ENCODE measurements around the gene TPSD1.
"Not testable (repeated sequence)": the region's sequence is repeated elsewhere in the genome, so short reads cannot be mapped to it uniquely, and the experiment has no call there.

TPSD1 gene

GRCh38 chr16:1271380-1271723 is 15.5 kb downstream of the TPSD1 start:
- H3K4me3 ChIP-seq (ENCODE audit: insufficient read length, low read depth) = no peak overlapping the region
- no peaks in the 10 kb centered on the region for H3K4me1 ChIP-seq (ENCODE audit: insufficient read depth, insufficient read length)
- H3K9ac ChIP-seq (ENCODE audit: insufficient read length, low read depth) = no peak overlapping the region
- no peaks in the 10 kb centered on the region for H3K36me3 ChIP-seq (ENCODE audit: insufficient read depth, insufficient read length, low read length)
- H3K27me3 ChIP-seq (ENCODE audit: insufficient read depth, insufficient read length) = peaks cover 21% of the 10 kb centered on the region
- TF ChIP-seq YY1 (IDR thresholded peaks at IDR 0.05; ENCODE audit: insufficient read depth, insufficient read length) (no peak), ZNF274 (IDR thresholded peaks at IDR 0.05; ENCODE audit: low read depth, low read length) (no peak), SUZ12 (IDR thresholded peaks at IDR 0.05; ENCODE audit: extremely low read depth, insufficient read depth, insufficient read length) (no peak)
- no peaks in the 10 kb centered on the region; the same call in 1 of the 2 replicates for H3K9me3 ChIP-seq (ENCODE audit: insufficient read depth, low read length)
- DNase-seq (ENCODE audit: low read depth, low spot score) = no peak

DNA sequence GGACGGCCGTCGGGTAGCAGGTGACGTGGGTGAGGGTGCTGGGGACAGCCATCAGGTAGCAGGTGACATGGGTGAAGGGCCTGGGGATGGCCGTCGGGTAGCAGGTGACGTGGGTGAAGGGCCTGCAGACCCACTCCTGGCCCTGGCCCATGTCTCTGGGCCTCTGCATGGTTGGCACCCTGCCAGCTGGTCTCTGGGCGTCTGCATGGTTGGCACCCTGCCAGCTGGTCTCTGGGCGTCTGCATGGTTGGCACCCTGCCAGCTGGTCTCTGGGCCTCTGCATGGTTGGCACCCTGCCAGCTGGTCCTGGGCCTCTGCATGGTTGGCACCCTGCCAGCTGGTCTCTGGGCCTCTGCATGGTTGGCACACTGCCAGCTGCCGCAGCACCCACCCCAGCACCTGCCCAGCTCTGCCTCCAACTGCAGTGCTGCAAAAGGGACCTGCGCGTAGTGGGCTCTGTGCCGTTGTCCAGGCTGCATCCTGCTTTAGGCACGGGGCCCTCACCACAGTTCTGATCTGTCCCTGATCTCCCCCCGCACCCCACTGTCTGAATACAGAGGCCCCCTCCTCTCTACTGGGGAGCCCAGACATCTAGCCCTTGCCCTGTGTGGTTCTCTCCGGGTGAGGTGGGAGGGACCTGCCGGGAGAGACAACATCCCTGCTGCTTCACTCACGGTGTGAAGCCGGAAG is 16.0 kb downstream of the TPSD1 start:
- not testable (repeated sequence) for H3K9ac ChIP-seq (ENCODE audit: insufficient read length, low read depth); H3K4me3 ChIP-seq (ENCODE audit: insufficient read length, low read depth); H3K9me3 ChIP-seq (ENCODE audit: insufficient read depth, low read length); H3K4me1 ChIP-seq (ENCODE audit: insufficient read depth, insufficient read length); H3K36me3 ChIP-seq (ENCODE audit: insufficient read depth, insufficient read length, low read length); DNase-seq (ENCODE audit: low read depth, low spot score)
- peaks cover 17% of the 10 kb centered on the region for H3K27me3 ChIP-seq (ENCODE audit: insufficient read depth, insufficient read length)

DNA sequence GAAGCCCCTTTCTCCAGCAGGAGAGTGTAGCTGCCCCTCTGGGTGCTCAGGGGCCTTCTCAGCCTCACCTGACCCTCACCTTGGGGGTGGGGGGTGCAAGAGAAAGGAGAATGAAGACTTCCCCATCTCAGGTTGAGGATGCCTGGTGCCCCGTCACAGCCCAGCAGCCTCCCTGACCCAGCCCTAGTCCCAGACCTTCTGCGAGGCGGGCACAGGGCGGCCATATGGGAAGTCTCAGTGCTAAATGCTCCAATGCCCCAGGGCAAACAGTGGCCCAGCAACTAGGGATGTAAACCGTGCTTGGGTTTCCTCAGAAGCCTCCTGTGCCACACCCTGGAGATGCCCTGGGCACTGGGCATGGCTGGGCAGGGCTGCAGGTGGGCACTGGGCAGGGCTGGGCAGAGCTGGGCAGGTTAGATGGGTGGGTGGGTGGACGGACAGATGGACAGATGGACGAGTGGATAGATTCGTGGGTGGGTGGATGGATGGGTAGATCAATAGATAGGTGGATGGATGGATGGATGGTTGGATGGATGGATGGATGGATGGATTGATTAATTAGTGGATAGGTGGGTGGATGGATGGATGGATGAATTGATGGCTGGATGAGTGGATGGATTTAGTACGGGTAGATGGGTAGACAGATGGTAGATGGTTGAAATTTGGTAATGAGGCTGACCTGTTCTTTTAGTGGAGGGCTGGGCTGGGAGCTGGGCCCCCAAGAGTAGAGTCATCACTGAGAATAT is 16.8 kb downstream of the TPSD1 start:
- no peak overlapping the region for H3K9ac ChIP-seq (ENCODE audit: insufficient read length, low read depth)
- no peaks in the 10 kb centered on the region for H3K36me3 ChIP-seq (ENCODE audit: insufficient read depth, insufficient read length, low read length)
- H3K4me1 ChIP-seq (ENCODE audit: insufficient read depth, insufficient read length) = peaks cover 6% of the 10 kb centered on the region
- H3K9me3 ChIP-seq (ENCODE audit: insufficient read depth, low read length) = no peaks in the 10 kb centered on the region
- DNase-seq (ENCODE audit: low read depth, low spot score) = no peak
- TF ChIP-seq YY1 (IDR thresholded peaks at IDR 0.05; ENCODE audit: insufficient read depth, insufficient read length) = no peak
- TF ChIP-seq SUZ12 (IDR thresholded peaks at IDR 0.05; ENCODE audit: extremely low read depth, insufficient read depth, insufficient read length) = no peak
- no peak for TF ChIP-seq ZNF274 (IDR thresholded peaks at IDR 0.05; ENCODE audit: low read depth, low read length)
- no peak overlapping the region for H3K4me3 ChIP-seq (ENCODE audit: insufficient read length, low read depth)
- peaks cover 17% of the 10 kb centered on the region for H3K27me3 ChIP-seq (ENCODE audit: insufficient read depth, insufficient read length)

DNA sequence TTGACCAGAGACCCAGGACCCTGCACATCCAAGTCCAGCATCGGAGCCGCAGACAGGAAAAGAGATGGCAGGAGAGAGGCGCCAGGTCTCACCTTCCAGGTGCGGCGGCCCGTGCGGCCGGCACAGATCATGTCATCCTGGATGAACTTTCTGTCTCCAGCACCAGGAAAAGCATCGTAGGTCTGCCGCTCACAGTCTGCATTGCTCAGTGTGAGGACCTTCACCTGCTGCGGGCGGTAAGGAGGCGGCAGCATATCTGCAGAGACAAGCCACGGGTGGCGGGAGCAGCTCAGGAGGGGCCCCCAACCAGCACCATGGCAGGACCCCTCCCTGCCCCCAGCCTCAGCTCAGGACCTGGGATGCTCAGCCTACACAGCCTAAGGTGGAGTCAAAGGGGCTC is 17.9 kb downstream of the TPSD1 start:
- Histone ChIP-seq H3K9ac (ENCODE audit: insufficient read length, low read depth) (no peak overlapping the region), H3K4me3 (ENCODE audit: insufficient read length, low read depth) (no peak overlapping the region), H3K9me3 (ENCODE audit: insufficient read depth, low read length) (no peaks in the 10 kb centered on the region), H3K4me1 (ENCODE audit: insufficient read depth, insufficient read length) (peaks cover 14% of the 10 kb centered on the region), H3K27me3 (ENCODE audit: insufficient read depth, insufficient read length) (peaks cover 20% of the 10 kb centered on the region), H3K36me3 (ENCODE audit: insufficient read depth, insufficient read length, low read length) (no peaks in the 10 kb centered on the region)
- no peak for TF ChIP-seq ZNF274 (IDR thresholded peaks at IDR 0.05; ENCODE audit: low read depth, low read length)
- no peak for TF ChIP-seq YY1 (IDR thresholded peaks at IDR 0.05; ENCODE audit: insufficient read depth, insufficient read length)
- no peak for TF ChIP-seq SUZ12 (IDR thresholded peaks at IDR 0.05; ENCODE audit: extremely low read depth, insufficient read depth, insufficient read length)
- no peak for DNase-seq (ENCODE audit: low read depth, low spot score)

GRCh38 chr16:1274767-1275166 is 18.9 kb downstream of the TPSD1 start:
- no peak for TF ChIP-seq SUZ12 (IDR thresholded peaks at IDR 0.05; ENCODE audit: extremely low read depth, insufficient read depth, insufficient read length)
- TF ChIP-seq YY1 (IDR thresholded peaks at IDR 0.05; ENCODE audit: insufficient read depth, insufficient read length) = no peak
- TF ChIP-seq ZNF274 (IDR thresholded peaks at IDR 0.05; ENCODE audit: low read depth, low read length) = no peak
- no peak overlapping the region for H3K4me3 ChIP-seq (ENCODE audit: insufficient read length, low read depth)
- H3K9ac ChIP-seq (ENCODE audit: insufficient read length, low read depth) = no peak overlapping the region
- H3K4me1 ChIP-seq (ENCODE audit: insufficient read depth, insufficient read length) = peaks cover 23% of the 10 kb centered on the region
- DNase-seq (ENCODE audit: low read depth, low spot score) = no peak
- no peaks in the 10 kb centered on the region for H3K36me3 ChIP-seq (ENCODE audit: insufficient read depth, insufficient read length, low read length)
- peaks cover 27% of the 10 kb centered on the region for H3K27me3 ChIP-seq (ENCODE audit: insufficient read depth, insufficient read length)
- no peaks in the 10 kb centered on the region for H3K9me3 ChIP-seq (ENCODE audit: insufficient read depth, low read length)

- no peaks in the 10 kb centered on the region for H3K9me3 ChIP-seq (ENCODE audit: insufficient read depth, low read length)
- no peaks in the 10 kb centered on the region for H3K36me3 ChIP-seq (ENCODE audit: insufficient read depth, insufficient read length, low read length)
- peaks cover 28% of the 10 kb centered on the region for H3K4me1 ChIP-seq (ENCODE audit: insufficient read depth, insufficient read length)
- H3K4me3 ChIP-seq (ENCODE audit: insufficient read length, low read depth) = no peak overlapping the region
- TF ChIP-seq YY1 (IDR thresholded peaks at IDR 0.05; ENCODE audit: insufficient read depth, insufficient read length) (no peak), SUZ12 (IDR thresholded peaks at IDR 0.05; ENCODE audit: extremely low read depth, insufficient read depth, insufficient read length) (no peak), ZNF274 (IDR thresholded peaks at IDR 0.05; ENCODE audit: low read depth, low read length) (no peak)
- no peak for DNase-seq (ENCODE audit: low read depth, low spot score)
- H3K9ac ChIP-seq (ENCODE audit: insufficient read length, low read depth) = no peak overlapping the region
- H3K27me3 ChIP-seq (ENCODE audit: insufficient read depth, insufficient read length) = peaks cover 33% of the 10 kb centered on the region
Measured at GRCh38 chr16:1275791-1276579, 20.1 kb downstream of the TPSD1 start.

DNA sequence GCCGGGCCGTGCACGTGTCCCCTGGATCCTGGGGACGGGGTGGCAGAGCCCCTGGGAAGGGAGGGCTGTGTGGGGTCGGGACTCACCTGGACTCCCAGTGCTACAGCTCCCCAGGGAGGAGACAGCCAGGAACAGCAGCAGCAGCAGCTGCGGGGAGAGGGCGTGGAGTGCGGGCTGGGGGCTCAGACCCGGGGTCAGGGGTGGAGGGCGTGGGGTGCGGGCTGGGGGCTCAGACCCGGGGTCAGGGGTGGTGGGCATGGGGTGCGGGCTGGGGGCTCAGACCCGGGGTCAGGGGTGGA is 20.7 kb downstream of the TPSD1 start:
- H3K9ac ChIP-seq (ENCODE audit: insufficient read length, low read depth) = no peak overlapping the region
- DNase-seq (ENCODE audit: low read depth, low spot score) = no peak
- peaks cover 33% of the 10 kb centered on the region for H3K27me3 ChIP-seq (ENCODE audit: insufficient read depth, insufficient read length)
- no peak overlapping the region for H3K4me3 ChIP-seq (ENCODE audit: insufficient read length, low read depth)
- no peaks in the 10 kb centered on the region for H3K36me3 ChIP-seq (ENCODE audit: insufficient read depth, insufficient read length, low read length)
- no peaks in the 10 kb centered on the region for H3K9me3 ChIP-seq (ENCODE audit: insufficient read depth, low read length)
- H3K4me1 ChIP-seq (ENCODE audit: insufficient read depth, insufficient read length) = peaks cover 28% of the 10 kb centered on the region
- TF ChIP-seq YY1 (IDR thresholded peaks at IDR 0.05; ENCODE audit: insufficient read depth, insufficient read length) (no peak), ZNF274 (IDR thresholded peaks at IDR 0.05; ENCODE audit: low read depth, low read length) (no peak), SUZ12 (IDR thresholded peaks at IDR 0.05; ENCODE audit: extremely low read depth, insufficient read depth, insufficient read length) (no peak)
